Muscle layer of colon (tissue), 2 donors: ENCODE data around the gene ANK2.
"Not testable (repeated sequence)": the region's sequence is repeated elsewhere in the genome, so short reads cannot be mapped to it uniquely, and the experiment has no call there.

Experiments
- H3K27ac ChIP-seq: one replicate; pipeline ENCODE4 v1.7.0; 2013; ENCODE audit warnings: low read depth, mild to moderate bottlenecking, low read length, moderate library complexity
- H3K27me3 ChIP-seq, 2 donors: one replicate each; pipeline ENCODE4 v1.7.0; 2013; ENCODE audit warnings: low read length in 2 of 2, mild to moderate bottlenecking in 2 of 2; ENCODE audit not compliant: insufficient read depth in 2 of 2, control insufficient read depth in 1 of 2
- H3K36me3 ChIP-seq: one replicate; pipeline ENCODE4 v1.7.0; 2013; ENCODE audit warnings: mild to moderate bottlenecking, low read length; ENCODE audit not compliant: insufficient read depth
- H3K4me1 ChIP-seq: one replicate; pipeline ENCODE4 v1.7.0; 2013; ENCODE audit warnings: mild to moderate bottlenecking, low read length; ENCODE audit not compliant: insufficient read depth
- H3K4me3 ChIP-seq, 2 donors: one replicate each; pipeline ENCODE4 v1.7.0; 2013; ENCODE audit warnings: low read length in 2 of 2, low read depth in 1 of 2, mild to moderate bottlenecking in 1 of 2, moderate library complexity in 1 of 2
- H3K9ac ChIP-seq: one replicate; pipeline ENCODE4 v1.7.0; 2013; ENCODE audit warnings: low read length
- H3K9me3 ChIP-seq: one replicate; pipeline ENCODE4 v1.7.0; 2013; ENCODE audit warnings: mild to moderate bottlenecking, low read length
- donor health status: abdominal sarcoma.
- donor health status: Adenocarcinoma of cecum.

Gene ANK2

GRCh38 chr4:113221990-113222389 is 172.5 kb downstream of the ANK2 start:
- no peak overlapping the region for H3K9ac ChIP-seq
- H3K27ac ChIP-seq, result no peak overlapping the region
- H3K4me3 ChIP-seq, result no peak overlapping the region
- no peaks in the 10 kb centered on the region for H3K4me1 ChIP-seq
- no peaks in the 10 kb centered on the region for H3K36me3 ChIP-seq
- no peaks in the 10 kb centered on the region for H3K27me3 ChIP-seq
- no peaks in the 10 kb centered on the region for H3K9me3 ChIP-seq

- no peak overlapping the region for H3K27ac ChIP-seq
- H3K36me3 ChIP-seq, result no peaks in the 10 kb centered on the region
- no peaks in the 10 kb centered on the region for H3K4me1 ChIP-seq
- H3K9ac ChIP-seq, result no peak overlapping the region
- H3K27me3 ChIP-seq, result no peaks in the 10 kb centered on the region
- no peaks in the 10 kb centered on the region for H3K9me3 ChIP-seq
- no peak overlapping the region for H3K4me3 ChIP-seq
Measured at GRCh38 chr4:113222471-113222870, 173.0 kb downstream of the ANK2 start.

- H3K9ac ChIP-seq, result no peak overlapping the region
- H3K4me1 ChIP-seq, result no peaks in the 10 kb centered on the region
- H3K27me3 ChIP-seq, result no peaks in the 10 kb centered on the region
- no peak overlapping the region for H3K27ac ChIP-seq
- H3K36me3 ChIP-seq, result no peaks in the 10 kb centered on the region
- H3K9me3 ChIP-seq, result no peaks in the 10 kb centered on the region
- H3K4me3 ChIP-seq, result no peak overlapping the region
Measured at GRCh38 chr4:113223001-113223400, 173.5 kb downstream of the ANK2 start.

GRCh38 chr4:113232194-113232593 is 182.7 kb downstream of the ANK2 start:
- no peaks in the 10 kb centered on the region for H3K9me3 ChIP-seq
- no peaks in the 10 kb centered on the region for H3K4me1 ChIP-seq
- no peak overlapping the region for H3K4me3 ChIP-seq
- H3K36me3 ChIP-seq, result no peaks in the 10 kb centered on the region
- H3K9ac ChIP-seq, result no peak overlapping the region
- no peak overlapping the region for H3K27ac ChIP-seq
- H3K27me3 ChIP-seq, result no peaks in the 10 kb centered on the region

GRCh38 chr4:113236916-113237315 is 187.5 kb downstream of the ANK2 start:
- no peak overlapping the region for H3K9ac ChIP-seq
- H3K4me1 ChIP-seq, result no peaks in the 10 kb centered on the region
- H3K4me3 ChIP-seq, result no peak overlapping the region
- no peaks in the 10 kb centered on the region for H3K27me3 ChIP-seq
- no peaks in the 10 kb centered on the region for H3K9me3 ChIP-seq
- no peaks in the 10 kb centered on the region for H3K36me3 ChIP-seq
- H3K27ac ChIP-seq, result no peak overlapping the region

- no peaks in the 10 kb centered on the region for H3K36me3 ChIP-seq
- H3K4me3 ChIP-seq, result no peak overlapping the region
- no peak overlapping the region for H3K27ac ChIP-seq
- no peak overlapping the region for H3K9ac ChIP-seq
- H3K27me3 ChIP-seq, result no peaks in the 10 kb centered on the region
- no peaks in the 10 kb centered on the region for H3K9me3 ChIP-seq
- H3K4me1 ChIP-seq, result no peaks in the 10 kb centered on the region
Measured at GRCh38 chr4:113243312-113243711, 193.9 kb downstream of the ANK2 start.

GRCh38 chr4:113244747-113245146 is 195.3 kb downstream of the ANK2 start:
- not testable (repeated sequence) for H3K4me1 ChIP-seq, H3K9ac ChIP-seq, H3K9me3 ChIP-seq

GRCh38 chr4:113248320-113248719 is 198.9 kb downstream of the ANK2 start:
- no peaks in the 10 kb centered on the region for H3K36me3 ChIP-seq
- H3K4me3 ChIP-seq, result no peak overlapping the region
- H3K9ac ChIP-seq, result no peak overlapping the region
- H3K27me3 ChIP-seq, result no peaks in the 10 kb centered on the region
- H3K4me1 ChIP-seq, result no peaks in the 10 kb centered on the region
- no peaks in the 10 kb centered on the region for H3K9me3 ChIP-seq
- H3K27ac ChIP-seq, result no peak overlapping the region

More at GRCh38 chr4:113244747-113245146, 195.3 kb downstream of the ANK2 start:
- not testable (repeated sequence) for H3K4me3 ChIP-seq, H3K27me3 ChIP-seq, H3K27ac ChIP-seq, H3K36me3 ChIP-seq

GRCh38 chr4:113255628-113256027 is 206.2 kb downstream of the ANK2 start:
- no peaks in the 10 kb centered on the region for H3K36me3 ChIP-seq
- H3K9ac ChIP-seq, result no peak overlapping the region

GRCh38 chr4:113256946-113257345 is 207.5 kb downstream of the ANK2 start:
- Histone ChIP-seq H3K27ac (no peak overlapping the region), H3K27me3 (no peaks in the 10 kb centered on the region), H3K36me3 (no peaks in the 10 kb centered on the region), H3K9ac (no peak overlapping the region), H3K4me3 (no peak overlapping the region), H3K4me1 (no peaks in the 10 kb centered on the region), H3K9me3 (no peaks in the 10 kb centered on the region)

More at GRCh38 chr4:113255628-113256027, 206.2 kb downstream of the ANK2 start:
- Histone ChIP-seq H3K4me3 (no peak overlapping the region), H3K27ac (no peak overlapping the region), H3K27me3 (no peaks in the 10 kb centered on the region), H3K4me1 (no peaks in the 10 kb centered on the region), H3K9me3 (no peaks in the 10 kb centered on the region)

GRCh38 chr4:113260688-113261087 is 211.2 kb downstream of the ANK2 start:
- Histone ChIP-seq H3K9ac (no peak overlapping the region), H3K4me1 (no peaks in the 10 kb centered on the region), H3K4me3 (no peak overlapping the region), H3K36me3 (no peaks in the 10 kb centered on the region), H3K9me3 (no peaks in the 10 kb centered on the region), H3K27ac (no peak overlapping the region), H3K27me3 (no peaks in the 10 kb centered on the region)

- Histone ChIP-seq H3K27ac (no peak overlapping the region), H3K9ac (no peak overlapping the region), H3K4me1 (no peaks in the 10 kb centered on the region), H3K27me3 (no peaks in the 10 kb centered on the region), H3K4me3 (no peak overlapping the region), H3K36me3 (no peaks in the 10 kb centered on the region), H3K9me3 (no peaks in the 10 kb centered on the region)
Measured at GRCh38 chr4:113263274-113263673, 213.8 kb downstream of the ANK2 start.
